ENCODE measurements around the gene PLD1.

The PLD1 gene

DNA sequence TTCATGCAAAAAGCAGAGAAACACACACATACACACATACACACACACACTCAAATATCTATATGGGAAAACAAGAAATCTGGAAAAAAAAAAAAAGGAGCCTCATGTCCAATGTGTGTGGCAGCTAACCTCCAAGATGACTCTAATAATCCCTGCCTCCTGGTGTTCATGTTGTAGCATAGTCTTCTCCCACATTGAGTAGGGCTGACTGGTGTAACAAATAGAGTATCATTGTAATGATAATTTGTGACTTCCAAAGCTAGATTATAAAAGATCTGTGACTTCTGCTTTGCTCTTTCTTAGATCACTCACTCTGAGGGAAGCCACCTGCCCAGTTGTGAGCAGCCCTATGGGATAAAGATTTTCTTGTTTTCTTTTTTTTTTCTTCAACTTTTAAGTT is 219.2 kb downstream of the PLD1 start:
- H3K9me3 ChIP-seq (ENCODE audit: severe bottlenecking), result no peaks in the 10 kb centered on the region
- H3K27ac ChIP-seq (ENCODE audit: poor library complexity, severe bottlenecking), result no peak overlapping the region
- no peak for DNase-seq (ENCODE audit: low spot score)
- no peaks in the 10 kb centered on the region for H3K4me1 ChIP-seq (ENCODE audit: insufficient read depth, poor library complexity, severe bottlenecking)
- H3K4me3 ChIP-seq (ENCODE audit: severe bottlenecking), result no peak overlapping the region
- H3K36me3 ChIP-seq (ENCODE audit: low read depth), result no peaks in the 10 kb centered on the region
- H3K27me3 ChIP-seq (ENCODE audit: insufficient read depth, poor library complexity, severe bottlenecking), result no peaks in the 10 kb centered on the region
- TF ChIP-seq, protein P1, sequence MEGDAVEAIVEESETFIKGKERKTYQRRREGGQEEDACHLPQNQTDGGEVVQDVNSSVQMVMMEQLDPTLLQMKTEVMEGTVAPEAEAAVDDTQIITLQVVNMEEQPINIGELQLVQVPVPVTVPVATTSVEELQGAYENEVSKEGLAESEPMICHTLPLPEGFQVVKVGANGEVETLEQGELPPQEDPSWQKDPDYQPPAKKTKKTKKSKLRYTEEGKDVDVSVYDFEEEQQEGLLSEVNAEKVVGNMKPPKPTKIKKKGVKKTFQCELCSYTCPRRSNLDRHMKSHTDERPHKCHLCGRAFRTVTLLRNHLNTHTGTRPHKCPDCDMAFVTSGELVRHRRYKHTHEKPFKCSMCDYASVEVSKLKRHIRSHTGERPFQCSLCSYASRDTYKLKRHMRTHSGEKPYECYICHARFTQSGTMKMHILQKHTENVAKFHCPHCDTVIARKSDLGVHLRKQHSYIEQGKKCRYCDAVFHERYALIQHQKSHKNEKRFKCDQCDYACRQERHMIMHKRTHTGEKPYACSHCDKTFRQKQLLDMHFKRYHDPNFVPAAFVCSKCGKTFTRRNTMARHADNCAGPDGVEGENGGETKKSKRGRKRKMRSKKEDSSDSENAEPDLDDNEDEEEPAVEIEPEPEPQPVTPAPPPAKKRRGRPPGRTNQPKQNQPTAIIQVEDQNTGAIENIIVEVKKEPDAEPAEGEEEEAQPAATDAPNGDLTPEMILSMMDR (IDR thresholded peaks at IDR 0.05; ENCODE audit: poor library complexity, severe bottlenecking), result no peak
- no peak for ATAC-seq (ENCODE audit: low read depth)

DNA sequence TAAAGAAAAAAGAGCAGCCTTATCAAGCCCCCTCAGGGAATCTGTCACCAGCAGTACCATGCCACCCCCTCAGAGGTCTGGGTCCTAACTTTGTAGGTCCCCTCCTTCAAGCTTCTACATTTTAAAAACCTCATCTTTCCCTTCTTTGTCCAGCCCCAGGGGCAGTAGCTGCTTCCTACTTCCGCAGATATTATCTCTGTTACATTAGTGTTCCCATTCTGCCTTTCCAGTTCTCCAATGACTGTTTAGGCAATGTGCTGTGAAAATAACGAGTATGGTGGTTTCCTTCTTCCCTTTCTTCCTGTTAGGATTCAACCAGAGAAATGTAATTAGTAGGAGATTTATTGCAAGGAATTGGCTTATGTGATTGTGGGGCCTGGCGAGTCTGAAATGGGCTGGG is 224.0 kb downstream of the PLD1 start:
- Histone ChIP-seq H3K36me3 (ENCODE audit: low read depth) (no peaks in the 10 kb centered on the region), H3K27me3 (ENCODE audit: insufficient read depth, poor library complexity, severe bottlenecking) (no peaks in the 10 kb centered on the region), H3K27ac (ENCODE audit: poor library complexity, severe bottlenecking) (no peak overlapping the region), H3K4me3 (ENCODE audit: severe bottlenecking) (no peak overlapping the region), H3K4me1 (ENCODE audit: insufficient read depth, poor library complexity, severe bottlenecking) (no peaks in the 10 kb centered on the region), H3K9me3 (ENCODE audit: severe bottlenecking) (no peaks in the 10 kb centered on the region)
- TF ChIP-seq, protein P1 (IDR thresholded peaks at IDR 0.05; ENCODE audit: poor library complexity, severe bottlenecking), result no peak
- ATAC-seq (ENCODE audit: low read depth) (no peak), DNase-seq (ENCODE audit: low spot score) (no peak)

DNA sequence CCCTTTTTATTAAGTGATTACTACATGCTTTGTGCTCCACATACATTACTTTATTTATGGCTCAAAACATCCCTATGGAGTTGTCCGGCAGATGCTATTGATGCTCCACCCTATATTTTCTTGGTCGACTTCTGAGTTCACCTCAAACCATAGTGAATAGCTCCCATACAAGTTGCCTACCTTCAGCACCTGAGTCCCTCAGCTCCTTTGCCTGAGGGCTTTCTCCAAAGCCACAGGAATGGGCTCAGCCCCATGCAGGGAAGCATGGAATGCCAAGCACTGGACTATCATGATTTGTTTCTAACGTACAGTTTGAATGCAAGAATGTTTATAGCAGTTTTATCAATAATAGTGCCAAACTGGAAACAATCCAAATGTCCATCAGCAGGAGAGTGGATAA is 225.2 kb downstream of the PLD1 start:
- ATAC-seq (ENCODE audit: low read depth) (peak; percentile 81), DNase-seq (ENCODE audit: low spot score) (no peak)
- H3K36me3 ChIP-seq (ENCODE audit: low read depth), result no peaks in the 10 kb centered on the region
- no peaks in the 10 kb centered on the region for H3K4me1 ChIP-seq (ENCODE audit: insufficient read depth, poor library complexity, severe bottlenecking)
- H3K4me3 ChIP-seq (ENCODE audit: severe bottlenecking), result no peak overlapping the region
- TF ChIP-seq, protein P1 (IDR thresholded peaks at IDR 0.05; ENCODE audit: poor library complexity, severe bottlenecking), result no peak
- no peaks in the 10 kb centered on the region for H3K27me3 ChIP-seq (ENCODE audit: insufficient read depth, poor library complexity, severe bottlenecking)
- H3K27ac ChIP-seq (ENCODE audit: poor library complexity, severe bottlenecking), result no peak overlapping the region
- no peaks in the 10 kb centered on the region for H3K9me3 ChIP-seq (ENCODE audit: severe bottlenecking)

DNA sequence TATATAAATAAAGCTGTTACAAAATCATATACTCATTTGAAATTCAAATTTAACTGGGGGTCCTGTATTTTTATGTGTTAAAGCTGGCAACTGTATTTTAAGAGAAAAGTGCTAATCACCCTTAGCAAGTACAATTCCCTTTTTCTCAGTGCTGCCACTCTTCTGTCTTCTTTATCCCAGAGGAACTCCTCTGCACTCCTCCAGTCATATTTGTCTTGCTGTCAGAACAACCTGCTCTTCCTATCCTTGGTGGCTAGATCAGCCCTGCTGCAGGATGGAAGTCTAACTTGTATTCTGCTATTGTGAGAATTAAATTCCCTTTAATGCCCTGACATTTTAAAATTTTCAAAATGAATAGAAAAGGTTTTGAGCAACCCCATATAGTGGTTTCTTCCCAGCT is 226.2 kb downstream of the PLD1 start:
- Histone ChIP-seq H3K27me3 (ENCODE audit: insufficient read depth, poor library complexity, severe bottlenecking) (no peaks in the 10 kb centered on the region), H3K36me3 (ENCODE audit: low read depth) (no peaks in the 10 kb centered on the region), H3K4me3 (ENCODE audit: severe bottlenecking) (no peak overlapping the region), H3K4me1 (ENCODE audit: insufficient read depth, poor library complexity, severe bottlenecking) (no peaks in the 10 kb centered on the region), H3K27ac (ENCODE audit: poor library complexity, severe bottlenecking) (no peak overlapping the region), H3K9me3 (ENCODE audit: severe bottlenecking) (no peaks in the 10 kb centered on the region)
- ATAC-seq (ENCODE audit: low read depth) (no peak), DNase-seq (ENCODE audit: low spot score) (no peak)
- TF ChIP-seq, protein P1 (IDR thresholded peaks at IDR 0.05; ENCODE audit: poor library complexity, severe bottlenecking), result no peak

DNA sequence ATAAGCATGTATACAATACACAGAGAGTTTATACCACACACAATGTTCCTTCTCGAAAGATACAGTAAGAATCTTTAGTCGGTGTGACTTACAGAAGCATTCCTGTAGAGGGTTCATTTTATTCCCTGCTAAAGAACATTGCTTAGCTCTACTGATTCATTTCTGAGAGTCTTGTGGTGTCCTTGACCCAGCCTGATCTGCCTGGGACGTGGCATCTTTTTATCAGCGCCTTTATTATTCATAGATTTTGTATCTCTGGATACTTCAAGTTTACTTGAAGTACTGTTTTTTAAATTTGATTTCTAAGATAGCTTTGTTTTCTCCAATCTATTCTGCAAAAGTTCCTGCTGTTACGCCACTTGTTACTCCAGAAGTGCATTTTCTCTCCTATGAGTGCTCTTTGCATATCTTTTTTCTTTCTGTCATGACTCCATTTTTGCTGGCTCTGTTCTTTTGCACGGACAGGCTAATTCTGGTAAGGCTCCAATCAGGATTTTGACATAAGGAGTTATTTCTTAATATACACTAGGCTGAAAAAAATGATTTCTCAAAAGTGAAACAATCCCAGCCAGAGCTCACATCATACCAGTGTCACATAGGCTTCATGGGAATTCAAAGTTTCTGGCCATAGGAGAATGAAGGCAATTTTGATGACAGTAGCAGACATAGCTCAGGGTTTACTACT is 235.6 kb downstream of the PLD1 start:
- TF ChIP-seq, protein P1 (IDR thresholded peaks at IDR 0.05; ENCODE audit: poor library complexity, severe bottlenecking), result no peak
- no peak for DNase-seq (ENCODE audit: low spot score)
- H3K9me3 ChIP-seq (ENCODE audit: severe bottlenecking), result no peaks in the 10 kb centered on the region
- no peaks in the 10 kb centered on the region for H3K4me1 ChIP-seq (ENCODE audit: insufficient read depth, poor library complexity, severe bottlenecking)
- H3K27me3 ChIP-seq (ENCODE audit: insufficient read depth, poor library complexity, severe bottlenecking), result no peaks in the 10 kb centered on the region
- no peak overlapping the region for H3K27ac ChIP-seq (ENCODE audit: poor library complexity, severe bottlenecking)
- no peak for ATAC-seq (ENCODE audit: low read depth)
- H3K4me3 ChIP-seq (ENCODE audit: severe bottlenecking), result no peak overlapping the region
- H3K36me3 ChIP-seq (ENCODE audit: low read depth), result no peaks in the 10 kb centered on the region
